A549 (cell line): ENCODE results near the gene SHC2.
"Not testable (repeated sequence)": the region's sequence is repeated elsewhere in the genome, so short reads cannot be mapped to it uniquely, and the experiment has no call there.

Source experiments
- CTCF ChIP-seq: fragments of >200 bp; sonication (Bioruptor Twin); formaldehyde crosslinking; IDR thresholded peaks from 3 replicates; pipeline ENCODE4 v1.5.1; 2016
- PHF8 ChIP-seq: fragments of 200-600 bp; sonication (generic); IDR thresholded peaks from 2 replicates; pipeline ENCODE4 v1.6.1; 2016; ENCODE audit warnings: low read depth, mild to moderate bottlenecking, antibody characterized with exemption, moderate library complexity, borderline replicate concordance

GRCh38 chr19:381901-382300 is 78.9 kb downstream of the SHC2 start:
- TF ChIP-seq PHF8, CTCF: not testable (repeated sequence)
